ENCODE results near the gene CDH26. TPM values are rescaled to one million over a fixed set of nuclear protein-coding genes. Genes with fewer than 3 reads are reported as not detected.

CDH26 gene
- total and polyA plus RNA-seq, 9 of the 15 experiments (the other 6 are each of a cell fraction or from before 2014, with no cell fraction given) = 0.07 to 0.13 (median 0.10) TPM; not detected in 4

DNA sequence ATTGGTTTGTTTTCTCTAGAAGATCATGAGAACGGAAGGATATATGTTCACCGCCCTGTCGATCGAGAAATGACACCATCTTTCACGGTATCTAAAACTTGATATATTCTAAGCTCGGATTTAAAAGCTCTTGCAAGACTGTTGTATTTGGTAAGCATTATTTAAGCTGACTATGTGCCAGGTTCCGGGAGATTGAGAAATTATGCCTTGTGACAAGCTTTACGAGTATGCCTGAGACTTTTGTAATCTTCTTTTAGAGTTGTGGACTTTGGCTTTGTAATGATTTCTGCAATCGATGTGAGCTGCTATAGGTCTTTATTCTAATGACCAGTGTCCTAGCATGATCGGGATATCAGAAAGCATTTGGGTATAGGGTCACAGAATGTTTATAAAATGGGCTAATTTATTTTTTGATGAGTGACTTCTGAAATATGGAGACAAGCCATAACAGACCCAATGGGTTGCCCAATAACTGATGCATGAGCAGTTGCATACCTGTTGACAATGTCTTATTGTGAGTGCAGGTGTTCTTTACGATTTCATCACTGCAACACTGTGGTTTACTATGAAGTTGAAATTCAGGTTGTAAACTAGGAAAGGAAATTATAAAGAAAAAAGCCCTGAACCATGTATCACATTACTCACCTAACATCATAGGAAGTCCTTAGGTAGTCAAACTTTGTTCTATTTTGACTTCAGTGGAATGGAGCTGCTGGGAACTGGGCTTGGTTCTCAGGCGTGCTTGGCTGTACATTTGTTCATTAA is 14.0 kb downstream of the CDH26 start:
- in situ Hi-C loops (cut with MboI) = no loop called here
- H3K4me2 ChIP-seq (ENCODE audit: insufficient read depth, low read length) = no peak overlapping the region
- ChIA-PET CTCF (ENCODE audit: low intra/inter-chr PET ratio) (no interaction called here), POLR2A (no interaction called here)
- no peak overlapping the region for H3K4me3 ChIP-seq
- H3K36me3 ChIP-seq (ENCODE audit: control insufficient read depth, insufficient read depth, low read length) = no peaks in the 10 kb centered on the region
- no peak overlapping the region for H3K9ac ChIP-seq (ENCODE audit: insufficient read depth in 1 of 2, low read depth in 2 of 2, low read length in 2 of 2)
- intact Hi-C loops (cut with micrococcal nuclease) = no loop called here
- H2AFZ ChIP-seq (ENCODE audit: low read depth, low read length) = no peak overlapping the region
- no peak for DNase-seq (ENCODE audit: extremely low read depth in 1 of 4, low spot score in 3 of 4)
- H3K9me1 ChIP-seq (ENCODE audit: control insufficient read depth, insufficient read depth, low read length) = no peaks in the 10 kb centered on the region
- no peak for FAIRE-seq
- 2% methylated on average over 12 of the region's 12 CpGs for WGBS (ENCODE audit: insufficient coverage, low coverage, missing lambda C conversion rate)
- no peak for TF ChIP-seq RBM22 (IDR thresholded peaks at IDR 0.05; ENCODE audit: low read depth, low read length, poor library complexity, severe bottlenecking)
- no peak for TF ChIP-seq NCOR1 (IDR thresholded peaks at IDR 0.05)
- TF ChIP-seq ZNF311 (CRISPR knock-in tag; IDR thresholded peaks at IDR 0.05) = no peak
- TF ChIP-seq ZKSCAN1 (IDR thresholded peaks at IDR 0.05; ENCODE audit: low read depth, low read length) = no peak
- TF ChIP-seq FOXJ3 (CRISPR knock-in tag; IDR thresholded peaks at IDR 0.05) = no peak
- no peak for TF ChIP-seq ESRRB (CRISPR knock-in tag; IDR thresholded peaks at IDR 0.05; ENCODE audit: borderline replicate concordance)
- no peak for TF ChIP-seq RBM34 (IDR thresholded peaks at IDR 0.05; ENCODE audit: borderline replicate concordance, insufficient read depth, low read length)
- TF ChIP-seq, protein P1, sequence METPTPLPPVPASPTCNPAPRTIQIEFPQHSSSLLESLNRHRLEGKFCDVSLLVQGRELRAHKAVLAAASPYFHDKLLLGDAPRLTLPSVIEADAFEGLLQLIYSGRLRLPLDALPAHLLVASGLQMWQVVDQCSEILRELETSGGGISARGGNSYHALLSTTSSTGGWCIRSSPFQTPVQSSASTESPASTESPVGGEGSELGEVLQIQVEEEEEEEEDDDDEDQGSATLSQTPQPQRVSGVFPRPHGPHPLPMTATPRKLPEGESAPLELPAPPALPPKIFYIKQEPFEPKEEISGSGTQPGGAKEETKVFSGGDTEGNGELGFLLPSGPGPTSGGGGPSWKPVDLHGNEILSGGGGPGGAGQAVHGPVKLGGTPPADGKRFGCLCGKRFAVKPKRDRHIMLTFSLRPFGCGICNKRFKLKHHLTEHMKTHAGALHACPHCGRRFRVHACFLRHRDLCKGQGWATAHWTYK (CRISPR knock-in tag; IDR thresholded peaks at IDR 0.05) = no peak
- TF ChIP-seq, protein P2, sequence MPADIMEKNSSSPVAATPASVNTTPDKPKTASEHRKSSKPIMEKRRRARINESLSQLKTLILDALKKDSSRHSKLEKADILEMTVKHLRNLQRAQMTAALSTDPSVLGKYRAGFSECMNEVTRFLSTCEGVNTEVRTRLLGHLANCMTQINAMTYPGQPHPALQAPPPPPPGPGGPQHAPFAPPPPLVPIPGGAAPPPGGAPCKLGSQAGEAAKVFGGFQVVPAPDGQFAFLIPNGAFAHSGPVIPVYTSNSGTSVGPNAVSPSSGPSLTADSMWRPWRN (IDR thresholded peaks at IDR 0.05; ENCODE audit: low read depth) = no peak
- TF ChIP-seq NR3C1 (CRISPR knock-in tag; IDR thresholded peaks at IDR 0.05) = no peak
- no peak for TF ChIP-seq ZNF696 (CRISPR knock-in tag; conservative IDR thresholded peaks at IDR 0.05)
- no peak for TF ChIP-seq CAMTA2 (CRISPR knock-in tag; conservative IDR thresholded peaks at IDR 0.05)
- no peak for TF ChIP-seq TEAD4 (IDR thresholded peaks at IDR 0.05; ENCODE audit: low read length)
- no peak for TF ChIP-seq TEAD4 (CRISPR knock-in tag; IDR thresholded peaks at IDR 0.05; ENCODE audit: borderline replicate concordance)
- no peak for TF ChIP-seq RUNX1 (IDR thresholded peaks at IDR 0.05; ENCODE audit: low read depth)
- TF ChIP-seq, protein P3, sequence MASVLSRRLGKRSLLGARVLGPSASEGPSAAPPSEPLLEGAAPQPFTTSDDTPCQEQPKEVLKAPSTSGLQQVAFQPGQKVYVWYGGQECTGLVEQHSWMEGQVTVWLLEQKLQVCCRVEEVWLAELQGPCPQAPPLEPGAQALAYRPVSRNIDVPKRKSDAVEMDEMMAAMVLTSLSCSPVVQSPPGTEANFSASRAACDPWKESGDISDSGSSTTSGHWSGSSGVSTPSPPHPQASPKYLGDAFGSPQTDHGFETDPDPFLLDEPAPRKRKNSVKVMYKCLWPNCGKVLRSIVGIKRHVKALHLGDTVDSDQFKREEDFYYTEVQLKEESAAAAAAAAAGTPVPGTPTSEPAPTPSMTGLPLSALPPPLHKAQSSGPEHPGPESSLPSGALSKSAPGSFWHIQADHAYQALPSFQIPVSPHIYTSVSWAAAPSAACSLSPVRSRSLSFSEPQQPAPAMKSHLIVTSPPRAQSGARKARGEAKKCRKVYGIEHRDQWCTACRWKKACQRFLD (CRISPR knock-in tag; IDR thresholded peaks at IDR 0.05) = no peak
- no peaks in the 10 kb centered on the region; the same call in 1 of the 2 replicates for H4K20me1 ChIP-seq (replicated peaks; ENCODE audit: control insufficient read depth, insufficient read depth, low read length)
- BruUV-seq (replicated peaks) = no TSS peak
- H3K79me2 ChIP-seq (ENCODE audit: control insufficient read depth, insufficient read depth, low read length) = no peaks in the 10 kb centered on the region
- no peaks in the 10 kb centered on the region for H3K9me3 ChIP-seq (replicated peaks; ENCODE audit: control insufficient read depth, insufficient read depth, low read depth, low read length)
- ATAC-seq = no peak
- H3K4me1 ChIP-seq (replicated peaks in 1 of 2; ENCODE audit: control insufficient read depth in 2 of 2, insufficient read depth in 2 of 2, low read length in 2 of 2) = no peaks in the 10 kb centered on the region
- peaks cover 4% of the 10 kb centered on the region in 2 experiments; a peak in 3 of 5 replicates for H3K27me3 ChIP-seq (ENCODE audit: control insufficient read depth in 2 of 2, insufficient read depth in 2 of 2, low read length in 2 of 2)
- no peak overlapping the region for H3K27ac ChIP-seq (ENCODE audit: extremely low read depth, low read depth, low read length)
